ENCODE results near the gene CDH26.

Gene CDH26

GRCh38 chr20:59933849-59934585, 24.2 kb upstream of the CDH26 start:
- TF ChIP-seq, protein P1, sequence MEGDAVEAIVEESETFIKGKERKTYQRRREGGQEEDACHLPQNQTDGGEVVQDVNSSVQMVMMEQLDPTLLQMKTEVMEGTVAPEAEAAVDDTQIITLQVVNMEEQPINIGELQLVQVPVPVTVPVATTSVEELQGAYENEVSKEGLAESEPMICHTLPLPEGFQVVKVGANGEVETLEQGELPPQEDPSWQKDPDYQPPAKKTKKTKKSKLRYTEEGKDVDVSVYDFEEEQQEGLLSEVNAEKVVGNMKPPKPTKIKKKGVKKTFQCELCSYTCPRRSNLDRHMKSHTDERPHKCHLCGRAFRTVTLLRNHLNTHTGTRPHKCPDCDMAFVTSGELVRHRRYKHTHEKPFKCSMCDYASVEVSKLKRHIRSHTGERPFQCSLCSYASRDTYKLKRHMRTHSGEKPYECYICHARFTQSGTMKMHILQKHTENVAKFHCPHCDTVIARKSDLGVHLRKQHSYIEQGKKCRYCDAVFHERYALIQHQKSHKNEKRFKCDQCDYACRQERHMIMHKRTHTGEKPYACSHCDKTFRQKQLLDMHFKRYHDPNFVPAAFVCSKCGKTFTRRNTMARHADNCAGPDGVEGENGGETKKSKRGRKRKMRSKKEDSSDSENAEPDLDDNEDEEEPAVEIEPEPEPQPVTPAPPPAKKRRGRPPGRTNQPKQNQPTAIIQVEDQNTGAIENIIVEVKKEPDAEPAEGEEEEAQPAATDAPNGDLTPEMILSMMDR (IDR thresholded peaks at IDR 0.05; ENCODE audit: control extremely low read depth, extremely low read depth, low read depth, missing control alignments): peak; percentile 96
- DNase-seq (ENCODE audit: extremely low spot score): peak; percentile 88
- POLR2A ChIA-PET: no interaction called here
- CTCF ChIA-PET: interaction anchor here (0.7 to 6.2 kb wide), 13 partner anchors 8 to 269 kb away, joined by 3 to 94 read pairs (median 5); no protein-coding TSS in a partner anchor

GRCh38 chr20:59935457-59936185, 22.6 kb upstream of the CDH26 start:
- POLR2A ChIA-PET: no interaction called here
- TF ChIP-seq, protein P1 (IDR thresholded peaks at IDR 0.05; ENCODE audit: control extremely low read depth, extremely low read depth, low read depth, missing control alignments): no peak
- CTCF ChIA-PET: interaction anchor here (1.0 to 6.2 kb wide), 5 partner anchors 9 to 86 kb away, joined by 3 to 94 read pairs (median 9); no protein-coding TSS in a partner anchor
- DNase-seq (ENCODE audit: extremely low spot score): no peak

DNA sequence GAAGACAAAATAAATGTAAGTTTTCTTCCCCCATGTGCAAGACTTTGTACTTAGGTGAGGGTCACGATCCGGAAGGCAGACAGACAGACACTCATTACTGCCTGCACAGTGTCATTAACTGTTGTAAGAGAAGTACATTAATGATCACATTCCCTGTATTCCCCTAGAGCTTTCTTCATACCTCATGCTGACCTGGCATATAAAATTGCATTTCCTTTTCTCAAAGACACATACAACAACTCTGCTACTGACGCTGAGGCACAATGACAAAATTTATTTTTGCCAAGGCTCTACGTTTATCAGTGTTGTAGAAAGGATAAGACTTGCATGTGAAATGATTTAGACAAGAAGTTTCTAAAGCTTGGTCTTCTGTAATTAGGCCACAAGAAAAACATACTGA, 21.8 kb upstream of the CDH26 start:
- ChIA-PET POLR2A (no interaction called here), CTCF (interaction anchor here (1.0 to 6.2 kb wide), 5 partner anchors 9 to 34 kb away, joined by 3 to 94 read pairs (median 9); no protein-coding TSS in a partner anchor)
- DNase-seq (ENCODE audit: extremely low spot score): no peak
- TF ChIP-seq, protein P1 (IDR thresholded peaks at IDR 0.05; ENCODE audit: control extremely low read depth, extremely low read depth, low read depth, missing control alignments): no peak

- no peak for DNase-seq (ENCODE audit: extremely low spot score)
- POLR2A ChIA-PET: no interaction called here
- CTCF ChIA-PET: interaction anchor here (1.0 to 6.2 kb wide), 5 partner anchors 10 to 35 kb away, joined by 3 to 94 read pairs (median 9); no protein-coding TSS in a partner anchor
- TF ChIP-seq, protein P1 (IDR thresholded peaks at IDR 0.05; ENCODE audit: control extremely low read depth, extremely low read depth, low read depth, missing control alignments): no peak
Measured at GRCh38 chr20:59937150-59937549, 21.1 kb upstream of the CDH26 start.

DNA sequence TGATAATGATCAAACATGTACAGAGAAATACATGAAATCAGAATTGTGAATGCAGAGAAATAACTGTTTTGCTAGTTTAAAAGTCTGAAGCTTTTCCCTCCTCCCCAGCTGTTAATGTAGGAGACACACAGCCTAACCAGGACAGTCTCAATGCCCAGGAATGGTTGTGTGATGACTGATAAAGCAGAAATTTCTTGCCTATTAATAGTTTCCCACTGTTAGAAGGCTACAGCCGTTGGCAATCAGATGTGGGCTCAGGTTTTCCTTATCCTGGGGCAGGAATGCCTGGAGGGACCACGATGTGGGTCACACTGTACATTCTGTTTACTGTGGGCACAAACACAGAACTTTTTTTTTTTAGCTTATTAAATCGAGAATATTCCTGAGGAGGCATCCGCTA, 20.0 kb upstream of the CDH26 start:
- no peak for DNase-seq (ENCODE audit: extremely low spot score)
- CTCF ChIA-PET: interaction anchor here (1.2 to 6.2 kb wide), 2 partner anchors 10 to 1958 kb away, joined by 3 to 94 read pairs; no protein-coding TSS in a partner anchor
- TF ChIP-seq, protein P1 (IDR thresholded peaks at IDR 0.05; ENCODE audit: control extremely low read depth, extremely low read depth, low read depth, missing control alignments): no peak
- POLR2A ChIA-PET: no interaction called here

- no peak for DNase-seq (ENCODE audit: extremely low spot score)
- TF ChIP-seq, protein P1 (IDR thresholded peaks at IDR 0.05; ENCODE audit: control extremely low read depth, extremely low read depth, low read depth, missing control alignments): no peak
- CTCF ChIA-PET: interaction anchor here (0.8 to 6.2 kb wide), 3 partner anchors 9 to 1958 kb away, joined by 3 to 94 read pairs (median 3); no protein-coding TSS in a partner anchor
- POLR2A ChIA-PET: no interaction called here
Measured at GRCh38 chr20:59938696-59939051, 19.5 kb upstream of the CDH26 start.
